Measurements from ENCODE around the gene ZNF763. TPM values are rescaled to one million over a fixed set of nuclear protein-coding genes. Genes with fewer than 3 reads are reported as not detected.
"Not testable (repeated sequence)": the region's sequence is repeated elsewhere in the genome, so short reads cannot be mapped to it uniquely, and the experiment has no call there.

Gene ZNF763
- total RNA-seq, 1 donor from 2014 or later, result 5.2 TPM

DNA sequence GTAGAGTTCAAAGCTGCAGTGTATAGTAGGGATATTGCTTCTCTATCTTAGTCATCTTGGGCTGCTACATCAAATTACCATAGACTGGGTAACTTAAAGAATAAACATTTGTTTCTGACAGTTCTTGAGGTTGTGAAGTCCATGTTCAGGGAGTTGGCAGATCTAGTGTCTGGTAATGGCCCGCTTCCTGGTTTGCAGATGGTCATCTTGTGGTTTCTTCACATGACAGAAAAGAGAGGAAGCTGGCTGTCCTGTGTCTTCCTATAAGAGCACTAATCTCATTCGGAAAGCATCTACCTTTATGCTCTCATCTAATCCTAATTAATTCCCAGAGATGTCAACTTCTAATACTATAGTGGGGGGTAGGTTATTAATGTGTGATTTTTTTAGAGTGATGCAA lies 6.2 kb downstream of the ZNF763 start:
- DNase-seq (ENCODE audit: low spot score), result no peak

DNA sequence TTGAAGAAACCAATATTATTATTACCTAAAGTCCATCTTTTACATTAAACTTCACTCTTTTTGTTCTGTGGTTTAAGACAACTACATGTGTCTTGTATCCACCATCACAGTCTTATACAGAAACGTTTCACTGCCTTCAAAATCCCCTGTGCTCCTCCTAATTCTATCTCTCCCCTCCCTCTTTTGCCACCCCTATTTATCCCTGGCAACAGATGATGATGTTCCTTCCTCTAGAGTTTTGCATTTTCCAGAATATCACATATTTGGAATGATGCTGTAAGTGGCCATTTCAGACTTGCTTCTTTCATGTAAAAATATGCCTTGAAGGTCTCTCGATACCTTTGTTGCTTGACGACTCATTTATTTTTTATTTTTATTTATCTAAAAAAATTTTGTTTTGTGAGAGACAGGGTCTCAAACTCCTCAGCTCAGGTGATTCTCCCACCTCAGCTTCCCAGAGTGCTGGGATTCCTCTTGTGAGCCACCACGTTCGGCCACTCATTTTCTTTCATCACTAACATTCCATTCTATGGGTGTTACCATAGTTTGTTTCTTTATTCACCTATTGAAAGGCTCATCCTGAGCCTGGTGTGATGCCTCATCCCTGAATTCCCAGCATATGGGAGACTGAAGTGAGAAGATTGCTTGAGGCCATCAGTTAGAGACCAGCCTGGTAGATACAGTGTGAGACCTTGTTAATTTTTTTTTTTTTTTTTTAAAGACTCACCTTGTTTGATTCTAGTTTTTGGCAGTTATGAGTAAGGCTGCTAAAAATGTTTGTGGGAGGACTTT lies 8.4 kb downstream of the ZNF763 start:
- no peak for DNase-seq (ENCODE audit: low spot score)

GRCh38 chr19:11978492-11979100 lies 13.8 kb downstream of the ZNF763 start:
- no peak for DNase-seq (ENCODE audit: low spot score)

- DNase-seq (ENCODE audit: low spot score), result no peak
These were observed 14.7 kb downstream of the ZNF763 start for GRCh38 chr19:11979527-11979926.

- DNase-seq (ENCODE audit: low spot score), result no peak
These were observed 17.7 kb downstream of the ZNF763 start for GRCh38 chr19:11982526-11982925.

DNA sequence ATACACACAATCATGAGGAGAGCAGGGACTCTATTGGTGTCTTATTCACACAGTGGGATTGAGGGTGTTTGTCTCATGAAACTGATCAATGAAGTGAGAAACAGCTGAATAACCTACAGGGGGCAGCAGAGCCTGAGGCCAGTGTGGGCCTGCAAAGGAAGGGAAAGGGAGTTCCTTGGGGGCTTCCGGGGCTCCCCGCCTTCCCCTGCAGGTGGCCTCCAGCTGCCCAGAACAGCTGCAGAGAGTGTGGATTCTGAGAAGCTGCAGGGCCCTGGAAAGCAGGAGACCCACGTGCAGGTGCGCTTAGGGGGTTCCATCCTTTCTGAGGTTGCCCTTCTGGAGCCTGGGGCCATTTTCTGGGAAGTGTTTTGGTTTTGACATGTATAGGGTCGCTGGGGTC lies 20.1 kb downstream of the ZNF763 start:
- no peak for DNase-seq (ENCODE audit: low spot score)

- no peak for DNase-seq (ENCODE audit: low spot score)
These were observed 21.9 kb downstream of the ZNF763 start for GRCh38 chr19:11986754-11987153.

- DNase-seq (ENCODE audit: low spot score), result peak; percentile 97
These were observed 22.8 kb downstream of the ZNF763 start for GRCh38 chr19:11987405-11988281.

- no peak for DNase-seq (ENCODE audit: low spot score)
These were observed 24.2 kb downstream of the ZNF763 start for GRCh38 chr19:11989112-11989456.

- not testable (repeated sequence) for DNase-seq (ENCODE audit: low spot score)
These were observed 27.1 kb downstream of the ZNF763 start for GRCh38 chr19:11991921-11992320.

- DNase-seq (ENCODE audit: low spot score), result no peak
These were observed 30.3 kb downstream of the ZNF763 start for GRCh38 chr19:11995174-11995573.

DNA sequence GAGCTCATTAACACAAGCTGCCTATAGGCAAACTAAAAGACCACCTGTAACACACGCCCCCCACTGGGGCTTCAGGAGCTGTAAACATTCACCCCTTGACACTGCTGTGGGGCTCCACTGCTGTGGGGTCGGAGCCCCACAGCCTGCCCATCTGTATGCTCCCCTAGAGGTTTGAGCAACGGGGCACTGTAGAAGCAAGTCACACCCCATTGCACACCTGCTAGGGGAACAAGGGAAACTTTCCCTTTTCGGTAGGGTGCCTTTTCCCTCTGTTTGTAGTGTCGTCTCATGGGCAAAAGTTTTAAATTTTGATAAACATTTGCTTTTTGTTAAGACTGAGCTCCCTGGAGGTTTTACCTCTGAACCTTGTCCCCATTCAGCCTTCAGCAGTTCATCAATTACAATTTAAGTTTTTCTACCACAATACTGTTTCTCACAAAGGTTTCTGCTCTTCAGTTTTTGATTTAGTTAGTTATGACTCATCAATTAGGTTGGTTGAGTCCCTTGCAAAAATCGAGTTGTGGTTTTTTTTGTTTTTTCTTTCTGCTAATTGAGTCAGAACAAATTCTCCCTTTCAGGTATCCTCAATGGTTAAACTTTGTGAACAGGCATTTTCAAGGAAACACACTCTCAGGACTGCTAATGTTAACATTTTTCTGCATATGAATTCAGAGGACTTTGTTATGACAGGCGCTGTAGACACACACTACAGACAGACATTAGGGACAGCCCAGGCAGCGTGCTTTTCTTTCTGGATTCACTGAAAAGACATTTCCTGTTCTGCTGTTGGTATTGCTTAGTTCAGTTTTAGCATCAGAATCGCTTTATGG lies 35.5 kb downstream of the ZNF763 start:
- DNase-seq (ENCODE audit: low spot score), result no peak

- no peak for DNase-seq (ENCODE audit: low spot score)
These were observed 50.3 kb downstream of the ZNF763 start for GRCh38 chr19:12015015-12015752.

- no peak for DNase-seq (ENCODE audit: low spot score)
These were observed 50.9 kb downstream of the ZNF763 start for GRCh38 chr19:12015753-12016116.

Other genes starting within 250 kb of the ZNF763 start
- gene ZNF823, start 226.1 kb upstream of the ZNF763 start, total RNA-seq, result 8.7 TPM
- 6.6 TPM for gene ZNF441, start 198.0 kb upstream of the ZNF763 start, total RNA-seq
- gene ZNF491, start 166.5 kb upstream of the ZNF763 start, total RNA-seq, result 3.9 TPM
- 14.1 TPM for gene ZNF440, start 150.8 kb upstream of the ZNF763 start, total RNA-seq
- gene ZNF439, start 116.3 kb upstream of the ZNF763 start, total RNA-seq, result 16.3 TPM
- 25.5 TPM for gene ZNF69, start 77.3 kb upstream of the ZNF763 start, total RNA-seq
- gene ZNF700, start 39.9 kb upstream of the ZNF763 start, total RNA-seq, result 15.9 TPM
- 7.7 TPM for gene ZNF433, start 70.6 kb downstream of the ZNF763 start, total RNA-seq
- gene ZNF878, start 87.9 kb downstream of the ZNF763 start, total RNA-seq, result 0.17 TPM
- 12.2 TPM for gene ZNF844, start 99.7 kb downstream of the ZNF763 start, total RNA-seq
- gene ZNF20, start 175.3 kb downstream of the ZNF763 start, total RNA-seq, result 3.4 TPM
- 5.9 TPM for gene ZNF625, start 191.7 kb downstream of the ZNF763 start, total RNA-seq
- gene ZNF136, start 198.1 kb downstream of the ZNF763 start, total RNA-seq, result 8.8 TPM

All from mucosa of gallbladder (tissue), 1 donor.